Subcutaneous abdominal adipose tissue (tissue), 5 donors: Measurements from ENCODE around the gene NXN.
"Not testable (repeated sequence)": the region's sequence is repeated elsewhere in the genome, so short reads cannot be mapped to it uniquely, and the experiment has no call there.

Experiments used
- H3K27ac ChIP-seq: one replicate; pipeline ENCODE4 v1.7.0; 2013; ENCODE audit warnings: low read depth, mild to moderate bottlenecking, inconsistent platforms, low read length, moderate library complexity
- H3K27me3 ChIP-seq, 5 donors: one replicate each; pipeline ENCODE4 v1.7.0; 2013; ENCODE audit warnings: low read length in 5 of 5, inconsistent platforms in 1 of 5; ENCODE audit not compliant: control insufficient read depth in 5 of 5, insufficient read depth in 4 of 5
- H3K36me3 ChIP-seq, 5 donors: one replicate each; pipeline ENCODE4 v1.7.0; 2013; ENCODE audit warnings: low read length in 5 of 5; ENCODE audit not compliant: control insufficient read depth in 5 of 5, insufficient read depth in 5 of 5
- H3K4me1 ChIP-seq, 5 donors: one replicate each; pipeline ENCODE4 v1.7.0; 2013; ENCODE audit warnings: low read length in 5 of 5, mild to moderate bottlenecking in 3 of 5, moderate library complexity in 1 of 5; ENCODE audit not compliant: control insufficient read depth in 5 of 5, insufficient read depth in 5 of 5
- H3K4me3 ChIP-seq, 5 donors: one replicate each; pipeline ENCODE4 v1.7.0; 2013; ENCODE audit warnings: low read length in 5 of 5, low read depth in 1 of 5
- H3K9ac ChIP-seq, 5 donors: one replicate each; pipeline ENCODE4 v1.7.0; 2013; ENCODE audit warnings: low read length in 5 of 5, mild to moderate bottlenecking in 4 of 5, moderate library complexity in 3 of 5
- H3K9me3 ChIP-seq, 5 donors: one replicate each; pipeline ENCODE4 v1.7.0; 2013; ENCODE audit warnings: low read length in 5 of 5; ENCODE audit not compliant: control insufficient read depth in 5 of 5
- donor health status: healthy.
- donor health status: healthy.
- donor health status: healthy.
- donor health status: healthy.
- donor health status: healthy.

The NXN gene

GRCh38 chr17:924711-925475, 54.7 kb downstream of the NXN start:
- Histone ChIP-seq H3K4me1 (no peaks in the 10 kb centered on the region), H3K27me3 (peaks cover 0 to 4% (median 0%) of the 10 kb centered on the region in 5 donors), H3K36me3 (no peaks in the 10 kb centered on the region), H3K9me3 (no peaks in the 10 kb centered on the region), H3K27ac (no peak overlapping the region), H3K9ac (no peak overlapping the region), H3K4me3 (no peak overlapping the region)

DNA sequence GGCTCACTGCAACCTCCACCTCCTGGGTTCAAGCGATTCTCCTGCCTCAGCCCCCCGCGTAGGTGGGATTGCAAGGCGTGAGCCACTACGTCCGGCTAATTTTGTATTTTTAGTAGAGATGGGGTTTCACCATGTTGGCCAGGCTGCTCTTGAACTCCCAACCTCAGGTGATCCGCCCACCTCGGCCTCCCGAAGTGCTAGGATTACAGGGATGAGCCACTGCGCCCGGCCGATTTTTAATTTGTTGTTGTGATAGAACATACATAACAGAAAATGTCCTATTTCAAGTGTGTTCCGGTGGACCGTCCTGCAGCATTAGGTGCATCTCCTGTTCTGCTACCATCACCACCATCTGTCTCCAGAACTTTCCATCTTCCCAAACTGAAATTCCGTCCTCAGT, 55.3 kb downstream of the NXN start:
- not testable (repeated sequence) for H3K4me1 ChIP-seq, H3K9ac ChIP-seq, H3K4me3 ChIP-seq, H3K36me3 ChIP-seq, H3K27ac ChIP-seq, H3K27me3 ChIP-seq, H3K9me3 ChIP-seq

DNA sequence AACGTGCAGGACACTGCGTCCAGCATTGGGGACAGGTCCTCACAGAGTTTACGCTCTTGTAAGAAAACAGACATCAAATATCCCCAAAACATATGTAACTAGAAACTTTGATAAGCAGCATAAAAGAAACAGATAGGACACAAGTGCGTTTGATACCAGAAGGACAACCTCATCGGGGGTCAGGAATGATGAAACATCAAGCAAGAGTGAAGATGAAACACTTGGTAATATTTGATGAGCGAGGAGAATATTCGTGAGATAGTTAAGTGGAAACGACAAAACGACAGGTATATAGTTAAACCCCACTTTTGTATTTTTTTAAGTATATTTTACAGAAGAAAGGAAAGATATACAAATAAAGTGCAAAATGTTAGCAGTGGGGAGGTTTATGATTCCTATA, 55.9 kb downstream of the NXN start:
- no peaks in the 10 kb centered on the region for H3K4me1 ChIP-seq
- H3K27me3 ChIP-seq = peaks cover 0 to 7% (median 0%) of the 10 kb centered on the region in 5 donors
- no peak overlapping the region for H3K4me3 ChIP-seq
- H3K9me3 ChIP-seq = no peaks in the 10 kb centered on the region
- H3K27ac ChIP-seq = no peak overlapping the region
- H3K36me3 ChIP-seq = no peaks in the 10 kb centered on the region
- H3K9ac ChIP-seq = no peak overlapping the region

GRCh38 chr17:921161-921560, 58.4 kb downstream of the NXN start:
- Histone ChIP-seq H3K36me3 (no peaks in the 10 kb centered on the region), H3K27ac (no peak overlapping the region), H3K27me3 (peaks cover 0 to 10% (median 0%) of the 10 kb centered on the region in 5 donors), H3K4me3 (no peak overlapping the region), H3K4me1 (peaks cover 0 to 13% (median 0%) of the 10 kb centered on the region in 5 donors), H3K9ac (no peak overlapping the region), H3K9me3 (no peaks in the 10 kb centered on the region)

DNA sequence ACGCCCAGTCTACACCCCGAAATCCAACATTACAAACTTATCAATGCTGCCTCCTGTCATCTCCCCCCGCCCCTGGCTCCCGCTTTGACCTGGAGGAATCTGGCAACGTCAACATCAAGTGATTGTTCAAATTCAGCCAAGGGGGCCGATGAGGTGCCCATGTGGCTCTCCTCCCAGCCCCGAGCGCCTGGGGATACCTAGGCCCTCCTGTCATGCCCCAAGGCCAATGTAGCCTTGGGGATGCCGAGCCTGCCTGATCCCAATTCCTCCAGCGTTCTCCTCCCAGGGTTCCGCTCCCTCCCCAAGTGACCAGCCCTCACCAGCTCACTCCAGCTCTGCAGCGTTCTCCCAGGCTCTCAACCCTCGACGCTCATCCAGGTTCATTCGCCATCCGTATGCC, 59.4 kb downstream of the NXN start:
- H3K9me3 ChIP-seq = no peaks in the 10 kb centered on the region
- H3K27ac ChIP-seq = no peak overlapping the region
- no peaks in the 10 kb centered on the region for H3K36me3 ChIP-seq
- no peak overlapping the region for H3K4me3 ChIP-seq
- H3K9ac ChIP-seq = no peak overlapping the region
- H3K27me3 ChIP-seq = peaks cover 0 to 10% (median 0%) of the 10 kb centered on the region in 5 donors
- peaks cover 0 to 21% (median 0%) of the 10 kb centered on the region in 5 donors for H3K4me1 ChIP-seq

- peaks cover 0 to 10% (median 0%) of the 10 kb centered on the region in 5 donors for H3K27me3 ChIP-seq
- H3K4me3 ChIP-seq = peak overlapping the region in 2 of 5 donors; percentile 25 to 35
- H3K36me3 ChIP-seq = no peaks in the 10 kb centered on the region
- H3K4me1 ChIP-seq = peaks cover 0 to 22% (median 0%) of the 10 kb centered on the region in 5 donors
- peak overlapping the region in 1 of 5 donors; percentile 12 for H3K9ac ChIP-seq
- no peaks in the 10 kb centered on the region for H3K9me3 ChIP-seq
- H3K27ac ChIP-seq = peak overlapping the region; percentile 63
Measured at GRCh38 chr17:917941-918740, 61.4 kb downstream of the NXN start.

- peak overlapping the region; percentile 63 for H3K27ac ChIP-seq
- no peaks in the 10 kb centered on the region for H3K36me3 ChIP-seq
- peak overlapping the region in 1 of 5 donors; percentile 25 for H3K4me3 ChIP-seq
- no peaks in the 10 kb centered on the region for H3K9me3 ChIP-seq
- peaks cover 0 to 10% (median 0%) of the 10 kb centered on the region in 5 donors for H3K27me3 ChIP-seq
- peaks cover 0 to 22% (median 0%) of the 10 kb centered on the region in 5 donors for H3K4me1 ChIP-seq
- H3K9ac ChIP-seq = peak overlapping the region in 1 of 5 donors; percentile 12
Measured at GRCh38 chr17:917391-917811, 62.2 kb downstream of the NXN start.

GRCh38 chr17:916315-916714, 63.3 kb downstream of the NXN start:
- Histone ChIP-seq H3K27me3 (peaks cover 0 to 10% (median 0%) of the 10 kb centered on the region in 5 donors), H3K4me3 (no peak overlapping the region), H3K9me3 (no peaks in the 10 kb centered on the region), H3K4me1 (peaks cover 0 to 22% (median 0%) of the 10 kb centered on the region in 5 donors), H3K36me3 (no peaks in the 10 kb centered on the region), H3K27ac (peak overlapping the region; percentile 30), H3K9ac (no peak overlapping the region)

GRCh38 chr17:915538-916201, 63.9 kb downstream of the NXN start:
- peaks cover 0 to 22% (median 0%) of the 10 kb centered on the region in 5 donors for H3K4me1 ChIP-seq
- peak overlapping the region; percentile 75 for H3K27ac ChIP-seq
- no peak overlapping the region for H3K9ac ChIP-seq
- H3K36me3 ChIP-seq = no peaks in the 10 kb centered on the region
- peaks cover 0 to 14% (median 0%) of the 10 kb centered on the region in 5 donors for H3K27me3 ChIP-seq
- H3K4me3 ChIP-seq = peak overlapping the region in 1 of 5 donors; percentile 17
- no peaks in the 10 kb centered on the region for H3K9me3 ChIP-seq
